DOHH2 (cell line): ENCODE data around the gene TMEM131.
"Not testable (repeated sequence)": the region's sequence is repeated elsewhere in the genome, so short reads cannot be mapped to it uniquely, and the experiment has no call there.

Source experiments
- H3F3A ChIP-seq: fragments of 200-600 bp; sonication (generic), shearing (Covaris generic); 2 replicates; pipeline ENCODE4 v1.6.0; 2016; ENCODE audit warnings: antibody characterized with exemption, mild to moderate bottlenecking; ENCODE audit not compliant: control insufficient read depth, insufficient read depth
- H3K27ac ChIP-seq: fragments of 200-600 bp; sonication (generic); 2 replicates; pipeline ENCODE4 v1.5.1; 2014; ENCODE audit warnings: low read depth, mild to moderate bottlenecking, low read length, moderate library complexity
- H3K27me3 ChIP-seq: fragments of 200-600 bp; sonication (generic); 2 replicates; pipeline ENCODE4 v1.6.1; 2014; ENCODE audit warnings: mild to moderate bottlenecking, low read length, mixed read lengths; ENCODE audit not compliant: control insufficient read depth
- H3K36me3 ChIP-seq: fragments of 200-600 bp; sonication (generic); 2 replicates; pipeline ENCODE4 v1.6.1; 2014; ENCODE audit warnings: mild to moderate bottlenecking, low read length, moderate library complexity, mixed read lengths; ENCODE audit not compliant: control insufficient read depth
- H3K4me1 ChIP-seq: fragments of 200-600 bp; sonication (generic); 2 replicates; pipeline ENCODE4 v1.6.1; 2014; ENCODE audit warnings: mild to moderate bottlenecking, low read length, mixed read lengths; ENCODE audit not compliant: control insufficient read depth
- H3K4me2 ChIP-seq: fragments of 200-600 bp; sonication (generic); 2 replicates; pipeline ENCODE4 v1.6.0; 2014; ENCODE audit warnings: mild to moderate bottlenecking, low read length, moderate library complexity
- H3K4me3 ChIP-seq: fragments of 200-600 bp; sonication (generic); 2 replicates; pipeline ENCODE4 v1.5.1; 2014; ENCODE audit warnings: mild to moderate bottlenecking, low read length, mixed read lengths
- H3K79me2 ChIP-seq: fragments of 200-600 bp; sonication (generic); 2 replicates; pipeline ENCODE4 v1.6.1; 2014; ENCODE audit warnings: mild to moderate bottlenecking, low read length, mixed read lengths; ENCODE audit not compliant: control insufficient read depth
- H3K9me2 ChIP-seq: fragments of 200-600 bp; sonication (generic); replicated peaks from 2 replicates; pipeline ENCODE4 v1.6.1; 2014; ENCODE audit warnings: mild to moderate bottlenecking, low read length, mixed read lengths; ENCODE audit not compliant: control insufficient read depth
- H3K9me3 ChIP-seq: fragments of 200-600 bp; sonication (generic); 2 replicates; pipeline ENCODE4 v1.6.1; 2014; ENCODE audit warnings: antibody characterized with exemption, low read length, mixed read lengths; ENCODE audit not compliant: control insufficient read depth, insufficient read depth
- H4K20me1 ChIP-seq: fragments of 200-600 bp; sonication (generic); 2 replicates; pipeline ENCODE4 v1.6.0; 2014; ENCODE audit warnings: low read depth, mild to moderate bottlenecking, antibody characterized with exemption, low read length, moderate library complexity; ENCODE audit not compliant: control insufficient read depth, insufficient read depth
- CTCF ChIP-seq: fragments of 200-600 bp; sonication (generic); IDR thresholded peaks from one replicate; pipeline ENCODE4 v1.5.1; 2014; ENCODE audit warnings: antibody characterized with exemption, mild to moderate bottlenecking, low read depth, low read length; ENCODE audit not compliant: poor library complexity, severe bottlenecking
- EZH2phosphoT487 ChIP-seq: fragments of 200-600 bp; sonication (generic); IDR thresholded peaks from 2 replicates; pipeline ENCODE4 v1.6.1; 2017; ENCODE audit warnings: borderline replicate concordance, mild to moderate bottlenecking, antibody characterized with exemption, low read length, moderate library complexity, mixed read lengths

The TMEM131 gene

GRCh38 chr2:97901862-97902261 is 93.9 kb downstream of the TMEM131 start:
- H3K27ac ChIP-seq, result peak overlapping the region; percentile 74
- peak overlapping the region; percentile 10 for H3K4me3 ChIP-seq
- peak overlapping the region; percentile 51 for H3K4me2 ChIP-seq
- no peaks in the 10 kb centered on the region for H3K9me3 ChIP-seq
- no peak for TF ChIP-seq CTCF
- TF ChIP-seq EZH2phosphoT487, result no peak
- H3F3A ChIP-seq, result peaks cover 2% of the 10 kb centered on the region; the same call in 1 of the 2 replicates
- H3K27me3 ChIP-seq, result no peaks in the 10 kb centered on the region
- H3K79me2 ChIP-seq, result peaks cover 17% of the 10 kb centered on the region
- H3K36me3 ChIP-seq, result peaks cover 50% of the 10 kb centered on the region
- peaks cover 43% of the 10 kb centered on the region for H3K4me1 ChIP-seq
- H3K9me2 ChIP-seq, result no peaks in the 10 kb centered on the region
- H4K20me1 ChIP-seq, result no peaks in the 10 kb centered on the region

- Histone ChIP-seq H4K20me1 (no peaks in the 10 kb centered on the region), H3K4me1 (peaks cover 42% of the 10 kb centered on the region), H3F3A (peaks cover 2% of the 10 kb centered on the region; the same call in 1 of the 2 replicates), H3K9me2 (no peaks in the 10 kb centered on the region), H3K27me3 (no peaks in the 10 kb centered on the region), H3K27ac (peak overlapping the region; percentile 74), H3K79me2 (peaks cover 14% of the 10 kb centered on the region), H3K9me3 (no peaks in the 10 kb centered on the region), H3K4me3 (peak overlapping the region; percentile 10), H3K36me3 (peaks cover 40% of the 10 kb centered on the region), H3K4me2 (peak overlapping the region; percentile 51)
- no peak for TF ChIP-seq EZH2phosphoT487
- TF ChIP-seq CTCF, result no peak
Observed at GRCh38 chr2:97900806-97901205, 94.9 kb downstream of the TMEM131 start.

DNA sequence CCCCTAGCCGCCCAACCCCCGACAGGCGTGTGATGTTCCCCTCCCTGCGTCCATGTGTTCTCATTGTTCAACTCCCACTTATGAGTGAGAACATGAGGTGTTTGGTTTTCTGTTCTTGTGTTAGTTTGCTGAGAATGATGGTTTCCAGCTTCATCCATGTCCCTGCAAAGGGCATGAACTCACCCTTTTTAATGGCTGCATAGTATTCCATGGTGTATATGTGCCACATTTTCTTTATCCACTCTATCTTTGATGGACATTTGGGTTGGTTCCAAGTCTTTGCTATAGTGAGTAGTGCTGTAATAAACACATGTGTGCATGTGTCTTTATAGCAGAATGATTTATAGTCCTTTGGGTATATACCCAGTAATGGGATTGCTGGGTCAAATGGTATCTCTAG is 102.7 kb downstream of the TMEM131 start:
- H3K4me2 ChIP-seq, H3K27me3 ChIP-seq, H3K79me2 ChIP-seq, H3K9me2 ChIP-seq, H3K4me3 ChIP-seq, H3K27ac ChIP-seq, H3K4me1 ChIP-seq, H3K9me3 ChIP-seq, H4K20me1 ChIP-seq, H3F3A ChIP-seq: not testable (repeated sequence)
- peaks cover 16% of the 10 kb centered on the region for H3K36me3 ChIP-seq

DNA sequence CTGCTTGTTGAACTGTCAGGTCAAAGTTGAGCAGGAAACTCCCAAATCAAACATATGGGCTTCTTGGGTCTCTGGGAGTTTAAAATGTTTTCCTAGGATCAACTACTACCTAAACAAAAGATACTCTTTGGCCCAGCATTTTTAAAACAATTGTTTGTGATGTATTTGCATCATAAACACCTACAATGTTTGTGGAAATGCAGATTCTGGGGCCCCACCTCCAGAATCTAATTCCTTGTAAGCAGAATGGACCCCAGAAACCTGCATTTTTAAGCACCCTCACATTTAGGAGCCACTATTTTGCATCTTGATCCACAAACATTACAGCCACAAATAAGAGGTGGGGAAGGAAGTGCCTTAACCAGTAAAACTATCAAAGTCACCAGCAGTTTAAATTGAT is 104.1 kb downstream of the TMEM131 start:
- no peak for TF ChIP-seq CTCF
- TF ChIP-seq EZH2phosphoT487, result no peak
- H3K27ac ChIP-seq, result no peak overlapping the region
- no peak overlapping the region for H3K4me2 ChIP-seq
- H3K4me3 ChIP-seq, result no peak overlapping the region
- no peaks in the 10 kb centered on the region for H3K27me3 ChIP-seq
- no peaks in the 10 kb centered on the region for H4K20me1 ChIP-seq
- H3K4me1 ChIP-seq, result no peaks in the 10 kb centered on the region
- H3K79me2 ChIP-seq, result no peaks in the 10 kb centered on the region
- H3K9me2 ChIP-seq, result no peaks in the 10 kb centered on the region
- H3K36me3 ChIP-seq, result peaks cover 21% of the 10 kb centered on the region
- H3K9me3 ChIP-seq, result peaks cover 6% of the 10 kb centered on the region
- no peaks in the 10 kb centered on the region for H3F3A ChIP-seq
